ENCODE results near the gene ODC1.

ODC1 gene

DNA sequence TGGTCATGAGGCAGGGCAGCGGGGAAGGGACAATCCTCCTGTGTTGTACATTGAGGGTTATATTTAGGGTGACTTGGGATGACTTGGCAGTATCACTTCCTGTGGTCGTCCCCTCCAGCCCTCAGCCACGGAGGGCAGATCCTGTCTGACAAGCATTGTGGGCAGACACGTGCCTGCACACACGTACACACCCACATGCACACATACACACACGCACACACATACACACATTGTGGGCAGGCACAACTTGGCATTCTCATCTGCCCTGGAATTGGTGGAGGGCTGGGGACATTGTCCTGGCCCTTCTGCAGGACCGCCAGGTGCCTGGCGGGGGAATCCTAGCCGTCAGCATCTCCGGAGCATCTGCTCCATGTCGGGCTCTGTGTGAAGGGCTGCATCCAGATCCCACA is 47.6 kb downstream of the ODC1 start:
- no peak for DNase-seq (ENCODE audit: low read depth, low spot score)

DNA sequence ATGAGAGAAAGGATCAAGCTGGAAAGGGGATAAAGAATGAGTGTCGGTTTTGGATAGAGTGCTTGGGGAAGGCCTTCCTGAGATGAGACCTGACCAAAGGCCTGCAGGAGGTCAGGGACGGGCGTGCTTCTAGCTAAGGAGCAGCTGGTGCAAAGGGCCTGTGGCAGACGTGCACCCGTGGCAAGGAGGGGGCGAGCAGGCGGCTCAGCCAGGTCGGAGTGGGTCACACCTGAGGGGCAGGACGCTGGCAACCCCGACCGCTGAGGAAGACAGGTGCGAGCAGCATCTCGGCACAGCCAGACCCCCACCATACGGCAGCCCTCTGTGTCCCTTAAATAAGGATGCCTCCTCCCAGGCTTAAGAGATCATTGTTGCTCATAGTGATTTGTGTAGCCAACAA is 48.1 kb downstream of the ODC1 start:
- DNase-seq (ENCODE audit: low read depth, low spot score) = no peak

DNA sequence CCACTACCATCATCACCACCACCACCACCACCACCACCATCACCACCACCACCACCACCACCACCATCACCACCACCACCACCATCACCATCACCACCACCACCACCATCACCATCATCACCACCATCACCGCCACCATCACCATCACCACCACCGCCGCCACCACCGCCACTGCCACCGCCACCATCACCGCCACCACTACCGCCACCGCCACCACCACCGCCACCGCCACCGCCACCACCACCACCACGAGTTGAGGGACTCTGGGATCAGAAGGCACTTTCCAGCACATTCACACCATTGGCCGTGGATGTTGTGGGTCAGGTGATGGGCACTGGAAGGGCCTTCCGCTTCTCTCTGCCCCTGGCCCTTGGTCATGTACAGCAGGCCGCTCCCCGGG is 48.8 kb downstream of the ODC1 start:
- no peak for DNase-seq (ENCODE audit: low read depth, low spot score)

DNA sequence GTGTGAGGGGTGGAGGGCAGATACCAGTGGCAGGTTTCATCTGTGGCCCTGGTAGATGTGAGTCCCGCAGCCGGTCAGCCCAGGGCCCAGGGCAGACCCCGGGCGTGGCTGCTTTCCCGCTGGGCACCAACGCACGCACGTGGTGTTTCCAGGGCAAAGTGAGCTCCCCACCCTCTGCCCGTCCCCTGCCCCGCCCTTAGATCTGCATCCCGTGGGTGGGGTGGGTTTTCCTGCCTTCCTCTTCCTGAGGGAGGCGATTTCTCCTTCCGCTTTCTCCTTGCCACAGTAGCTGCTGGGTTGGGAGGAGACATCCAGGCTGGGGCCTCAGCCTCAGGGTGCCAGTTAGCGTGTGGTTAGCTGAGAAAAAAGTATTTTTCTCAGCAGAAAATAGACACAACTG is 49.6 kb downstream of the ODC1 start:
- DNase-seq (ENCODE audit: low read depth, low spot score) = no peak

DNA sequence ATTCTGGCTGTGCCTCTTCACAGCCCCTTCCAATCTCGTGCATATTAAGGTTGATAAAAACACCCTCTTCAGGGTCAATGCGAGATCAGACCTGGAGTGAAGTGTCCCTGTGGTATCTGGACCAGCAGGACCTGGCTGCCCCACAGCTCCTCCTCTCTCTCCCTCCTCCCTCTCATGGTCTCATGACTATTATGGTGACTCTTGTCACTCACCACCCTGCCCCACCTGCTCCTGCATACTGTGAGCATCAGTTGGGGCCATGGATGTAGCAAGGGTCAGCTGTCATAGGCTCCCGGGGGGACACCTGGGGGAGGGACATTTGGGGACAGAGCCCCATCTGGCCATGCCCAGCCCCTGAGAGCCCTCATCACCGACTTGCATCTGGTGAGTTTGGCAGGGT is 50.2 kb downstream of the ODC1 start:
- DNase-seq (ENCODE audit: low read depth, low spot score) = no peak

DNA sequence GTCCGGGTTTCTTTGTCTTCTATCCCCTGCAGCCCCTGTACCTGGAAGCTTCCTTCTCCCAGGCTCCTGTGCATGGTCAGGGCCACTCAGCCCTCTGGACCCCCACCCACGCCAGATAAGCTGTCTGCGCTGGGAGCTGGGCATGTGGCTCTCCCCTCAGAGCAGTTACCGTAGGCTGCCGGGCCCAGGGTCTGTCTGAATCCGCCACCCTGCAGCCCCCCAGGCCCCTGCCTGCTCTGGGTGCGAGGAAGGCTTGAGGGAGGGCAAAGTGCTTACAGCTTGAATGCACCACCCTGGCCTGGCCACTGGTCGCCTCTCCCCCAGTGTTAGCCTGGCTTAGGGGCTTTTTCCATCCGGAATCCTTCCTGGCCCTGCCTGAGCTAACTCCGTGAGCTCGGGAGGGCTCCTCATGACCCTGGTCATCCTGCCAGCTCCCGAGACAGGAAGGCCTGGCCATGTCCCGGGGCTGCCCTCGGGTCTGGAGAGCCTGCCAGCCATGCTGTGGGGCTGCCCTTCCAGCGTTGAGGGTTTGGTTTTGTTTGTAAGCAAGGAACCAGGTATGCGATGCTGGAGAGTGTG is 50.7 kb downstream of the ODC1 start:
- no peak for DNase-seq (ENCODE audit: low read depth, low spot score)

DNA sequence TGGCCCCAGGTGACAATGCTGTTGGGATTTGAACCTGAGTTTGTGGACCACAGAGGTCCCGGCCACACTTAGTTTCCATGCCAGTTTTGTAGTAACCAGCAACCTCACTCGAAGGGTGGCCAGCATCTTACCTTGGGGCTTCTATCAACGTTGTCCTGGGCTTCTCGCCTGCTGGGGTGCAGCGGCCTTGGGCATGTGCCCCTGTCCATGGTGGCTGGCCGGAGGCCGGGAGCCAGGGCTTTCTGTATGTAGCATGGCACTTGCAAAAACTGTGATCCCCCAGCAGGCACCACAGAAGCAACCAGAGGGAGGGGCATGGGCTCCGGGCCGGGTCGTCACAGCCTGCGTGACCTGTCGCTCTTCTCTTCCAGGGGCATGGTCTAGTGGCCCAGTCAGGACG is 51.7 kb downstream of the ODC1 start:
- DNase-seq (ENCODE audit: low read depth, low spot score) = no peak

DNA sequence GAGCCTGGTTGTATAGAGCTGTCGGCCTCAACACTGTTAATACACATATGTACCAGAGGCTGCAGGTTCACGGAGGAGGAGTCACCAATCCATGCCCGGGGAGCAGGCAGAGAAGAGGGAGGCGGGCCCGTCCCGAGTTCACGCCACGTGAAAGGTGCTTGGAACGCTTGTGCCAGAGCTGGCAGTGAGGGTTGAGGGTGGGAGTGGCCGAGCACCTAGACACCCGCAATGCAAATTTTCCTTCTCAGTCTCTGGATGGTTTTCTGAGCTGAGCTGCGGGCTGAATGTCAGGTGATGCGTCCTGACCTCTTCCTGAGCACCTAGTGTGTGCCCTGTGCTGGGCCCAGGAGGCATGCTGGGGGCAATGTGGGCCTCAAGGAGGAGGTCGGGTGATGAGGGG is 52.2 kb downstream of the ODC1 start:
- no peak for DNase-seq (ENCODE audit: low read depth, low spot score)

DNA sequence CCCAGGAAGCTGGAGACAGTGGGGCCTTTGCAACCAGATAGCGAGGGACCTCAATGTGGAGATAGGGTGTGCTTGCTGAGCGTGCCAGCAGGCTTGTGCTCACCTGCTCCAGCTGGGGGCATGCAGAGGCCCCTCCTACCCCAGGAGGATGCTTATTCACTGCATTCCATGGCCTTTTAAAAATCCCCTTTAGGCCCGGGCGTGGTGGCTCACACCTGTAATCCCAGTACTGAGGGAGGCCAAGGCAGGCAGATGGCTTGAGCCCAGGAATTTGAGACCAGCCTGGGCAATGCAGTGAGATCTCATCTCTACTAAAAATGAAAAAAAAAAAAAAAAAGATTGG is 54.5 kb downstream of the ODC1 start:
- no peak for DNase-seq (ENCODE audit: low read depth, low spot score)

DNA sequence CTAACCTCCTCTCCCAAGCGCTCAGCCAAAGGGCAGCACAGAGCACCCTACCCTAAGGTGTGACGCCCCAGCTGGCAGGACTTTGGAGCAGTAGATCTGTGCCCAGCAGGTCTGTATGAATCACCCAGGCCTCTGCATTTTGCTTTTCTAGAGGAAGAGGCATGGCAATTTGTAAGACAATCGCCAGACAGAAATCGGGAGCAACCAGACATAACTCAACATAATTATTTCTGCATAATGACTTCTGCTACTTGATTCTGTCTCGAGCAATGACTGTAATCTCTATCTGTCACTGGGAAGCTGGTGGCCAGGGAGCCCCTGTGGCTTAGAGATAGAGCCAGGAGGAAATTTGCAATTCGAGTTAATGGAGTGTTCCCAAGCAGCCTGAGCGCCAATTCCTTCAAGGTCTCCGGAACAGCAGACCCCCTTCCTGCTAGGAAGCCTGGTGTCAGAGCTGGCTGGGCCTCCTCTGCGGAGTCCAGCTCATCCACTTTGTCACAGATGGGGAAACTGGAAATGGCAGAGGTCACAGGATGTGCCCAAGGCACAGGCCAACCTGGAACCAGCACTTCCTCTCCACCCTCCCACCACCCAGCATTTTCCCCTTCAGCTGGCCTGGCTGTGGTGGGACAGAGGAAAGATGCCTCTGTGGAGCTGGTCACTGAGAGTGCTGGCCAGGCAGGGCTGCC is 55.0 kb downstream of the ODC1 start:
- DNase-seq (ENCODE audit: low read depth, low spot score) = no peak

DNA sequence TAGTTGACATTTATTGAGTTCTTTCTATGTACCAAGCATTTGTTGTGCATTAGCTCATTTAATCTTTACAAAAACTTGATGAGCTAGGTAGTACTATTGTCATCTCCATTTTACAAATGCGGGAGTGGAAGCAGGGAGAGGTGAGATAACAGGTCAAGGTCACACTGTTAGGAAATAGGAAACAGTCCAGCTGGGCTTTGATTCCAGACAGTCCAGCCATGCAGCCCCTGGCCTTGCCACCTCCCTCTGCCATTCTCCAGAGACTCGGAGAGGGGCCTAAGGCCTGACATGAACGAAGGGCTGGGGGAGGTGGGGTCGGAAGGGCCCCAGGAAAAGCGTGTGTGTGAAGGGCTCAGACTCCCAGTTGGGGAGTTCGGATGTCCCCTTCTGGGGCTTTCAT is 55.6 kb downstream of the ODC1 start:
- no peak for DNase-seq (ENCODE audit: low read depth, low spot score)

DNA sequence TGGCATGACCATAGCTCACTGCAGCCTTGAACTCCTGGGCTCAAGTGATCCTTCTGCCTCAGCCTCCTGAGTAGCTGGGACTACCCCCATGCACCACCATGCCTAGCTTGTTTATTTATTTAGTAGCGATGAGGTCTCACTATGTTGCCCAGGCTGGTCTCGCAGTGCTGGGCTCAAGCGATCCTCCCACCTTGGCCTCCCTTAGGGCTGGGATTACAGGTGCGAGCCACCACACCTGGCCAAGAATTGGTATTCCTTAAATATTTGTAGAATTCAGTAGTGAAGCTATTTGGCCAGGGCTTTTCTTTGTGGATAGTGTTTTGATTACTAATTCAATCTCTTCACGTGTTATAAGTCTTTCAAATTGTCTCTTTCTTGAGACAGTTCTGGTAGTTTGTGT is 56.0 kb downstream of the ODC1 start:
- no peak for DNase-seq (ENCODE audit: low read depth, low spot score)

DNA sequence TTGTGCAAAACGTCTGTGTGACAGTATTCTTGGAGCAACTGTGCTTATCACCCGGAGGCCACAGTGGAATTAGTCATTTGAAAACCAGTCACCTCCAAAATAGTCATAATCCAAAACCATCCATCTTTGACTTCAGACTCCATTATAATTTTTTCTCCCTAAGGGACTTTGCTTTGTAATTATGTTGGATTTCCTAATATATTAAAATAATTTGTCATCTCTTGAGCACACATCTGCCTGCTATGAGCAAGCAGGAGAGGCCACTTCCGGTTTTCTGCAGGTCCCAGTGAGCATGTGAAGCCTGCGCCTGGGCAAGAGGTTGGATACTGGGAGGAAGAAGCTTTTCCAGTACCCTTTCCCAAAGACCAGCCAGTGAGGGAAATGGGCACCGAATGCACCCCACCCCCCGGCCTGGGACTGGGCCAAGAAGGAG is 57.7 kb downstream of the ODC1 start:
- DNase-seq (ENCODE audit: low read depth, low spot score) = no peak

Data from activated naive CD8-positive, alpha-beta T cell treated with anti-CD3 and anti-CD28 coated beads, Interleukin-2, amount 50 U/mL, for 16 hours (primary cell).